ENCODE results near the gene LMF1. TPM values are rescaled to one million over a fixed set of nuclear protein-coding genes. Genes with fewer than 3 reads are reported as not detected.

LMF1 gene
- total RNA-seq, 1 donor from 2014 or later: 24.6 TPM

DNA sequence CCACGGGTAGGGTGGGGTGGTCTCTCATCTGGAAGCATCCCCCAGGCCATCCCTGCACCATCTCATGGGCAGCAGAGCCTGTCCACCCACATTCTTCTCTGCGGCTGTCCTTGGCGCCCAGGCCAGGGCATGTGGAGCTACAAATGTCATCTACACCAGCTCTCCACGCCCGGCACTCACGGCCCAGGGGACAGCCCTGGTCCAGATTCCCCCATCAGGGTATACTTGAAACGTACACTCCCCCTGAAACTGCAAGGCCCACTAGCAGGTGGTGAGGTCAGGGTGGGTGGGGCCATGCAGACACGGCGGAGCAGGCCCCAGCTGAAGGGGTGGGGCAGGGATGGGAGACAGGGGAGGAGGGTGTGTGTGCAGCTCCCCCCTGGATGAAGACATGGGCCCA is 7.6 kb upstream of the LMF1 start:
- TF ChIP-seq, protein P1, sequence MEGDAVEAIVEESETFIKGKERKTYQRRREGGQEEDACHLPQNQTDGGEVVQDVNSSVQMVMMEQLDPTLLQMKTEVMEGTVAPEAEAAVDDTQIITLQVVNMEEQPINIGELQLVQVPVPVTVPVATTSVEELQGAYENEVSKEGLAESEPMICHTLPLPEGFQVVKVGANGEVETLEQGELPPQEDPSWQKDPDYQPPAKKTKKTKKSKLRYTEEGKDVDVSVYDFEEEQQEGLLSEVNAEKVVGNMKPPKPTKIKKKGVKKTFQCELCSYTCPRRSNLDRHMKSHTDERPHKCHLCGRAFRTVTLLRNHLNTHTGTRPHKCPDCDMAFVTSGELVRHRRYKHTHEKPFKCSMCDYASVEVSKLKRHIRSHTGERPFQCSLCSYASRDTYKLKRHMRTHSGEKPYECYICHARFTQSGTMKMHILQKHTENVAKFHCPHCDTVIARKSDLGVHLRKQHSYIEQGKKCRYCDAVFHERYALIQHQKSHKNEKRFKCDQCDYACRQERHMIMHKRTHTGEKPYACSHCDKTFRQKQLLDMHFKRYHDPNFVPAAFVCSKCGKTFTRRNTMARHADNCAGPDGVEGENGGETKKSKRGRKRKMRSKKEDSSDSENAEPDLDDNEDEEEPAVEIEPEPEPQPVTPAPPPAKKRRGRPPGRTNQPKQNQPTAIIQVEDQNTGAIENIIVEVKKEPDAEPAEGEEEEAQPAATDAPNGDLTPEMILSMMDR (IDR thresholded peaks at IDR 0.05): no peak
- Mint-ChIP-seq H3K36me3 (ENCODE audit: unreplicated experiment) (no peaks in the 10 kb centered on the region), H3K4me1 (ENCODE audit: unreplicated experiment) (peaks cover 4% of the 10 kb centered on the region), H3K9me3 (ENCODE audit: unreplicated experiment) (no peaks in the 10 kb centered on the region), H3K27me3 (ENCODE audit: unreplicated experiment) (peaks cover 17% of the 10 kb centered on the region), H3K4me3 (ENCODE audit: unreplicated experiment) (no peak overlapping the region), H3K27ac (ENCODE audit: unreplicated experiment) (no peak overlapping the region)
- no peak for DNase-seq (ENCODE audit: extremely low spot score, unreplicated experiment)

DNA sequence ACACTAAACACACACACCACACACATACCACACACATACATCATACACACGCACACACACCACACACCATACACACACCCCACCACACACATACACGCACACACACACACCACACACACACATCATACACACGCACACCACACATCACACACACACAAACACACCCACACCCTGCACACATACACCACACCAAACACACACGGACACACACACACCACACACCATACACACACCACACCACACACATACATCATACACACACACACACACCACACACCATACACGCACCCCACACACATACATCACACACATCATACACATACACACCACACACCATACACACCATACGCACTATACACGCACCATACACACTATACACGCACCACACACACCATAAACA is 7.1 kb upstream of the LMF1 start:
- H3K4me1 Mint-ChIP-seq (ENCODE audit: unreplicated experiment): peaks cover 4% of the 10 kb centered on the region
- no peak overlapping the region for H3K4me3 Mint-ChIP-seq (ENCODE audit: unreplicated experiment)
- H3K27me3 Mint-ChIP-seq (ENCODE audit: unreplicated experiment): peaks cover 15% of the 10 kb centered on the region
- H3K9me3 Mint-ChIP-seq (ENCODE audit: unreplicated experiment): no peaks in the 10 kb centered on the region
- DNase-seq (ENCODE audit: extremely low spot score, unreplicated experiment): no peak
- TF ChIP-seq, protein P1 (IDR thresholded peaks at IDR 0.05): no peak
- H3K27ac Mint-ChIP-seq (ENCODE audit: unreplicated experiment): no peak overlapping the region
- H3K36me3 Mint-ChIP-seq (ENCODE audit: unreplicated experiment): no peaks in the 10 kb centered on the region

DNA sequence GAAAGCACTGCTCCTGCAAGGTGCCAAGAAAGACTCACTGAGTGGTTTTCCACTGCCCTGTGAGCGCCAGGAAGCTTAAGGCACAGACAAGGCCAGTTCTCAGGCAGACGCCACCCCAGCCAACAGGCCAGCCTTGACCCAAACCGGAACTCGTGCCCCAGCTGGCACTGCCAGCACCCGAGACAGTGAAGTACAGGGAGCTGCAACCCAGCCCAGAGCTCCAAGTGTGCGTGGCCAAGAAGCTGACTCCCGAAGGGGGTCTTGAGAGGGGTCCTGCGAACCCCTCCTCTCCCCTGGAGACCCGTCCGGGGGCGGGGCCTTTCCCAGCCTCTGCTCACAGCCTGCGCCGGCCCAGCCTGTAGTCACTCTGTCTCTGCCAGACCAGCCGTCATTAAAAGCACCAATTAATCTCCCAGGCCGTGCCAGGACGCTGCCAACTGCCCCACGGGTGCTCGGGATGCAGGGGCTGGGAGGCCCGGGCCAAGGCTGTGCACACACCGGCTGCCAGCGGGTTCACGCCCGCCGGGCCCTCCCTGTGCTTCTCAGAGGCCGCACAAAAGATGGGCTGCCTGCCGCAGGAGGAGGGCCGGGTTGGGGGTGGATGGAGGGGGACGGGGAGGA is 6.4 kb upstream of the LMF1 start:
- Mint-ChIP-seq H3K4me3 (ENCODE audit: unreplicated experiment) (no peak overlapping the region), H3K27me3 (ENCODE audit: unreplicated experiment) (peaks cover 11% of the 10 kb centered on the region), H3K36me3 (ENCODE audit: unreplicated experiment) (no peaks in the 10 kb centered on the region), H3K4me1 (ENCODE audit: unreplicated experiment) (peaks cover 1% of the 10 kb centered on the region), H3K9me3 (ENCODE audit: unreplicated experiment) (no peaks in the 10 kb centered on the region), H3K27ac (ENCODE audit: unreplicated experiment) (no peak overlapping the region)
- TF ChIP-seq, protein P1 (IDR thresholded peaks at IDR 0.05): no peak
- DNase-seq (ENCODE audit: extremely low spot score, unreplicated experiment): no peak

DNA sequence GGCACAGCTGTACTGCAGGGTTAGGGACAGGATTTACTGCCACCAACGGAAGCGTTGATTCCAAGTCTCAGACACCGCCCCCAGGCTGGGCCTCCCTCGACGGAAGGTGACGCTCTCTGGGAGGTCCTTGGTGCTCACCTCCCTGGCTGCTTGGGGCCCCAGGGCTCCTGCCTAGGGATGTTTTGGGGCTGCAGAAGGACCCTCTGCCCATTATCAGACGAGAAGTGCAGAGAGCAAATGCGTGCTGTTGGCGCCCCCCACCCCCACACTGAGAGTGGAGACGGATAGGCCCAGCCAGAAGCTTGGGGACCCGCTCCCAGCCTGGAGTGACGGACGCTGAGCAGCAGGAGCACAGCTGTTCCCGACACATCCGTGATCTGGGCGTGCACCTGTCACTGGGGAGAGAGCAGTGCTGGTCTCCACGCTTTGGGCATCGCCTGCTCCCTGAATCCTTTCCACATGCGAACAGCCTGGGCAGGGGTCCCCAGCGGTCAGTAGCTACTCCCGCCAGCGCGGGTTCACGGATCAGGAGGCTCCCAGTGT is 5.7 kb upstream of the LMF1 start:
- no peaks in the 10 kb centered on the region for H3K9me3 Mint-ChIP-seq (ENCODE audit: unreplicated experiment)
- H3K4me1 Mint-ChIP-seq (ENCODE audit: unreplicated experiment): peaks cover 1% of the 10 kb centered on the region
- TF ChIP-seq, protein P1 (IDR thresholded peaks at IDR 0.05): no peak
- no peaks in the 10 kb centered on the region for H3K36me3 Mint-ChIP-seq (ENCODE audit: unreplicated experiment)
- no peak overlapping the region for H3K27ac Mint-ChIP-seq (ENCODE audit: unreplicated experiment)
- H3K4me3 Mint-ChIP-seq (ENCODE audit: unreplicated experiment): no peak overlapping the region
- DNase-seq (ENCODE audit: extremely low spot score, unreplicated experiment): no peak
- H3K27me3 Mint-ChIP-seq (ENCODE audit: unreplicated experiment): peaks cover 11% of the 10 kb centered on the region

DNA sequence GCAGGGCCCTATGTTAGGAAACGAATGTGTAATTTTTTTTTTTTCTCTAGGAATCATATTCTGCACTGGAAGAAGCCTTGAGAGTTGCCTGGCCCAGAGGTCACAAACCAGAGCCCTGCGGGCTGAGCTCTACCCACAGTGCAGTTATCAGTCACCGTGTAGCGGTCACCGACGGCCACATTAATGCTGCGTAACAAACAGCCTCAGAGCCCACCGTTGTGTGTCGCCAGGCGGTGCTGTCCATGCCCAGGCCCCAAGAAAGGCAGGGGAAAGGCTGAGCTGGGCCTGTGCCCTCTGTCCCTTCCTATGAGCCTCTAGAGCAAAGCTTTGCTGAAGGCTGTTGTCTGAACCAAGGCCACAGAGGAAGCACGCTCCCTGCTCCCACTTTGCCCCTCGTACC is 4.5 kb upstream of the LMF1 start:
- no peak for DNase-seq (ENCODE audit: extremely low spot score, unreplicated experiment)
- Mint-ChIP-seq H3K4me3 (ENCODE audit: unreplicated experiment) (no peak overlapping the region), H3K27me3 (ENCODE audit: unreplicated experiment) (peaks cover 11% of the 10 kb centered on the region), H3K36me3 (ENCODE audit: unreplicated experiment) (no peaks in the 10 kb centered on the region), H3K4me1 (ENCODE audit: unreplicated experiment) (no peaks in the 10 kb centered on the region), H3K27ac (ENCODE audit: unreplicated experiment) (no peak overlapping the region), H3K9me3 (ENCODE audit: unreplicated experiment) (no peaks in the 10 kb centered on the region)
- TF ChIP-seq, protein P1 (IDR thresholded peaks at IDR 0.05): no peak

All from osteocyte (in vitro differentiated cells).